Measurements from ENCODE around the gene UMODL1. TPM values are rescaled to one million over a fixed set of nuclear protein-coding genes. Genes with fewer than 3 reads are reported as not detected.

Gene UMODL1
- total RNA-seq, 2 experiments from 2014 or later = 7.4 to 12.3 TPM

DNA sequence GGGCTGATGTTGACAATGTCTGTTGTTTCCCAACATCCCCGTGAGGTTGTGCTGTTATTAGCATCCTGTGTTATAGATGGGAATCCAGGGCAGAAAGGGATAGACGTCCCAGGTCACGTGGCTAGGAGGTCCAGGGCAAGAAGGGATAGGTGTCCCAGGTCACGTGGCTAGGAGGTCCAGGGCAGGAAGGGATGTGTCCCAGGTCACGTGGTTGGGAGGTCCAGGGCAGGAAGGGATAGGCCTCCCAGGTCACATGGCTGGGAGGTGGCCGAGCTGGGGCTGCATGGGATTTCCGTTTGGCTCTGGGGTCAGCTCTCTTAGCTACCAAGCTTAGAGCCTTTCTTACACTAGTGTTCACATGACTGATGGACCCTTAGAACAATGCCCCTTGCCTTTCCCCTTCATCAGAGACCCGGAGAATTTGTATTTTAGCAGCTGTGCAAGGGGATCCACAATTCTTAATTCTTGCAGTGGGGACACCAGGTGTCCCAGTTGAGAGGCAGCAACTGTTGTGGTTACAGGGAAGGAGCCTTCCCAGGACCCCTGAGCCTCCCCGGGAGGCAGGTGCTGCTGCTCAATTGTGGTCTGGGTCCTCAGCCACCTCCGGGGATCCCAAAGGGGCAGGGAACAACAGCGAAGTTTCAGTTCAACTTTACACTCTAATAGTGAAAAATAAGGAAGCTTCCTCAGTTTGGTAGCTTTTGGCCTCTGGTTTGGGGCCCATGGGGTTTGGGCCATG lies 69.2 kb downstream of the UMODL1 start:
- Histone ChIP-seq H3K4me2 (ENCODE audit: low read length) (no peak overlapping the region), H3K79me2 (ENCODE audit: insufficient read depth, low read depth, low read length) (no peaks in the 10 kb centered on the region), H3K9me2 (ENCODE audit: insufficient read depth, low read length) (no peaks in the 10 kb centered on the region), H3K27ac (ENCODE audit: low read depth, low read length, poor library complexity, severe bottlenecking) (no peak overlapping the region), H3K4me3 (ENCODE audit: low read depth, low read length, poor library complexity, severe bottlenecking) (no peak overlapping the region), H4K20me1 (ENCODE audit: insufficient read depth, low read length) (no peaks in the 10 kb centered on the region), H2AFZ (ENCODE audit: low read length) (no peak overlapping the region), H3K36me3 (ENCODE audit: insufficient read depth, low read length) (peaks cover 6% of the 10 kb centered on the region), H3K9me3 (ENCODE audit: low read length) (no peaks in the 10 kb centered on the region), H3K4me1 (ENCODE audit: insufficient read depth, low read length, poor library complexity, severe bottlenecking) (peaks cover 18% of the 10 kb centered on the region)
- ChIA-PET POLR2A (interaction anchor here (1.3 kb wide), 1 partner anchor 11 kb away, joined by 6 read pairs; no protein-coding TSS in a partner anchor), CTCF (ENCODE audit: unreplicated experiment) (no interaction called here)
- intact Hi-C loops (cut with micrococcal nuclease; ENCODE audit: unreplicated experiment) = no loop called here
- BruUV-seq (replicated peaks) = no TSS peak
- DNase-seq (ENCODE audit: low spot score) = no peak
- TF ChIP-seq EZH2phosphoT487 (IDR thresholded peaks at IDR 0.05; ENCODE audit: borderline replicate concordance, low read depth, low read length) = no peak
- TF ChIP-seq, protein P1, sequence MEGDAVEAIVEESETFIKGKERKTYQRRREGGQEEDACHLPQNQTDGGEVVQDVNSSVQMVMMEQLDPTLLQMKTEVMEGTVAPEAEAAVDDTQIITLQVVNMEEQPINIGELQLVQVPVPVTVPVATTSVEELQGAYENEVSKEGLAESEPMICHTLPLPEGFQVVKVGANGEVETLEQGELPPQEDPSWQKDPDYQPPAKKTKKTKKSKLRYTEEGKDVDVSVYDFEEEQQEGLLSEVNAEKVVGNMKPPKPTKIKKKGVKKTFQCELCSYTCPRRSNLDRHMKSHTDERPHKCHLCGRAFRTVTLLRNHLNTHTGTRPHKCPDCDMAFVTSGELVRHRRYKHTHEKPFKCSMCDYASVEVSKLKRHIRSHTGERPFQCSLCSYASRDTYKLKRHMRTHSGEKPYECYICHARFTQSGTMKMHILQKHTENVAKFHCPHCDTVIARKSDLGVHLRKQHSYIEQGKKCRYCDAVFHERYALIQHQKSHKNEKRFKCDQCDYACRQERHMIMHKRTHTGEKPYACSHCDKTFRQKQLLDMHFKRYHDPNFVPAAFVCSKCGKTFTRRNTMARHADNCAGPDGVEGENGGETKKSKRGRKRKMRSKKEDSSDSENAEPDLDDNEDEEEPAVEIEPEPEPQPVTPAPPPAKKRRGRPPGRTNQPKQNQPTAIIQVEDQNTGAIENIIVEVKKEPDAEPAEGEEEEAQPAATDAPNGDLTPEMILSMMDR (conservative IDR thresholded peaks at IDR 0.05; ENCODE audit: low read length) = no peak

DNA sequence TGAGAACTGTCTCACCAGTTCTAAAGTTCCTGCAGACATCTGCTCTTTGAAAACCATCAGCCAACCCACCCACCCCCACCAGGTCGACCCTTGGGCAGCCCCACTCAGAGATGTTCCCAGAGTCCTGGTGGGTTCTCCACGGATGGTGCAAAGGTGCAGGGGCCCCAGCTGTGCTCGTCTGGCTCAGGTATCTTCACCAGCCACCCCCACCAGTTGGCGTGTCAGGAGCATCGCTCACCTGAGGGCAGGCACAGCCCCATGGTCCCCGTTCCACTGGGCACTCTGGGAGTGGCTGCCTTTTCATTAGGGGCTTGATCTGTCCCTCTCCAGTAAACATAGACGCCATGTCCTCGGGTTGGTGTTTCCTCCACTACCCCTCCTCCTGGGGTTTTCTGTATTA lies 70.5 kb downstream of the UMODL1 start:
- no TSS peak for BruUV-seq (replicated peaks)

More for the DNA sequence above, 70.5 kb downstream of the UMODL1 start:
- H3K4me3 ChIP-seq (ENCODE audit: low read depth, low read length, poor library complexity, severe bottlenecking) = no peak overlapping the region
- no peaks in the 10 kb centered on the region for H3K9me3 ChIP-seq (ENCODE audit: low read length)
- no peak overlapping the region for H3K4me2 ChIP-seq (ENCODE audit: low read length)
- no peak for DNase-seq (ENCODE audit: low spot score)
- H3K9me2 ChIP-seq (ENCODE audit: insufficient read depth, low read length) = no peaks in the 10 kb centered on the region
- peaks cover 6% of the 10 kb centered on the region for H3K36me3 ChIP-seq (ENCODE audit: insufficient read depth, low read length)
- no peaks in the 10 kb centered on the region for H3K79me2 ChIP-seq (ENCODE audit: insufficient read depth, low read depth, low read length)
- ChIA-PET POLR2A (no interaction called here), CTCF (ENCODE audit: unreplicated experiment) (no interaction called here)
- H3K27ac ChIP-seq (ENCODE audit: low read depth, low read length, poor library complexity, severe bottlenecking) = no peak overlapping the region
- H2AFZ ChIP-seq (ENCODE audit: low read length) = no peak overlapping the region
- no peaks in the 10 kb centered on the region for H4K20me1 ChIP-seq (ENCODE audit: insufficient read depth, low read length)
- intact Hi-C loops (cut with micrococcal nuclease; ENCODE audit: unreplicated experiment) = no loop called here
- no peak for TF ChIP-seq EZH2phosphoT487 (IDR thresholded peaks at IDR 0.05; ENCODE audit: borderline replicate concordance, low read depth, low read length)
- TF ChIP-seq, protein P1 (conservative IDR thresholded peaks at IDR 0.05; ENCODE audit: low read length) = no peak
- H3K4me1 ChIP-seq (ENCODE audit: insufficient read depth, low read length, poor library complexity, severe bottlenecking) = peaks cover 27% of the 10 kb centered on the region

Data from OCI-LY7 (cell line).